SK-N-SH treated with all-trans-retinoic acid at 6 μM for 48 hours (cell line): ENCODE results near the gene RASA3.

Experiments
- ATAC-seq: fragments of 200-7000 bp; cut with Tn5 transposase; 3 replicates; pipeline ENCODE4 v1.9.1; 2020; ENCODE audit warnings: mild to moderate bottlenecking, moderate library complexity
- ARNTL ChIP-seq: fragments of 450-650 bp; formaldehyde crosslinking; IDR thresholded peaks from 2 replicates; pipeline ENCODE4 v1.5.0; 2020; ENCODE audit warnings: low read depth, mild to moderate bottlenecking, moderate library complexity, borderline replicate concordance
- BACH2 ChIP-seq: fragments of 250-450 bp; sonication (Bioruptor Pico); IDR thresholded peaks from 2 replicates; pipeline ENCODE4 v1.9.0; 2021; ENCODE audit warnings: mild to moderate bottlenecking, borderline replicate concordance
- CREB5 ChIP-seq: fragments of 250-450 bp; sonication (Bioruptor Pico); IDR thresholded peaks from 2 replicates; pipeline ENCODE4 v1.5.1; 2020; ENCODE audit warnings: low read depth, mild to moderate bottlenecking, moderate library complexity
- CSDC2 ChIP-seq: fragments of 250-450 bp; sonication (Bioruptor Pico); IDR thresholded peaks from 2 replicates; pipeline ENCODE4 v1.5.0; 2020; ENCODE audit warnings: mild to moderate bottlenecking, moderate library complexity
- CSRNP3 ChIP-seq: fragments of 250-450 bp; sonication (Bioruptor Pico); IDR thresholded peaks from 2 replicates; pipeline ENCODE4 v1.5.1; 2021; ENCODE audit warnings: mild to moderate bottlenecking, moderate library complexity
- ESRRG ChIP-seq: fragments of 250-450 bp; sonication (Bioruptor Pico); IDR thresholded peaks from 2 replicates; pipeline ENCODE4 v1.6.1; 2021; ENCODE audit warnings: mild to moderate bottlenecking
- GLIS3 ChIP-seq: fragments of 250-450 bp; sonication (Bioruptor Pico); IDR thresholded peaks from 2 replicates; pipeline ENCODE4 v1.5.0; 2020; ENCODE audit warnings: mild to moderate bottlenecking, moderate library complexity
- OSR1 ChIP-seq: fragments of 250-450 bp; sonication (Bioruptor Pico); IDR thresholded peaks from 2 replicates; pipeline ENCODE4 v1.8.0; 2022; ENCODE audit warnings: moderate library complexity, mild to moderate bottlenecking, inconsistent platforms
- PPARA ChIP-seq: fragments of 250-450 bp; sonication (Bioruptor Pico); IDR thresholded peaks from 2 replicates; pipeline ENCODE4 v1.5.0; 2020; ENCODE audit warnings: mild to moderate bottlenecking, borderline replicate concordance
- SNAI2 ChIP-seq: fragments of 250-450 bp; sonication (Bioruptor Pico); IDR thresholded peaks from 2 replicates; pipeline ENCODE4 v1.5.0; 2020; ENCODE audit warnings: mild to moderate bottlenecking, moderate library complexity
- TCF4 ChIP-seq: fragments of 250-450 bp; sonication (Bioruptor Pico); IDR thresholded peaks from 2 replicates; pipeline ENCODE4 v1.8.0; 2021; ENCODE audit warnings: mild to moderate bottlenecking, moderate library complexity, borderline replicate concordance
- TOX ChIP-seq: fragments of 250-450 bp; sonication (Bioruptor Pico); IDR thresholded peaks from 2 replicates; pipeline ENCODE4 v1.8.0; 2021; ENCODE audit warnings: mild to moderate bottlenecking, moderate library complexity, borderline replicate concordance
- TSHZ2 ChIP-seq: fragments of 250-450 bp; sonication (Bioruptor Pico); IDR thresholded peaks from 2 replicates; pipeline ENCODE4 v1.5.0; 2020; ENCODE audit warnings: mild to moderate bottlenecking, moderate library complexity
- ZC3H10 ChIP-seq: fragments of 250-450 bp; sonication (Bioruptor Pico); IDR thresholded peaks from 2 replicates; pipeline ENCODE4 v1.5.1; 2021; ENCODE audit warnings: mild to moderate bottlenecking, moderate library complexity
- ZFP3 ChIP-seq: fragments of 250-450 bp; sonication (Bioruptor Pico); IDR thresholded peaks from 2 replicates; pipeline ENCODE4 v1.5.0; 2020; ENCODE audit warnings: mild to moderate bottlenecking, moderate library complexity
- ZFP30 ChIP-seq: fragments of 450-650 bp; formaldehyde crosslinking; IDR thresholded peaks from 2 replicates; pipeline ENCODE4 v1.5.0; 2022; ENCODE audit warnings: mild to moderate bottlenecking, moderate library complexity
- ZNF565 ChIP-seq: fragments of 450-650 bp; formaldehyde crosslinking; conservative IDR thresholded peaks from 2 replicates; pipeline ENCODE4 v1.5.0; 2020; ENCODE audit warnings: low read depth, mild to moderate bottlenecking, moderate library complexity
- ZNF70 ChIP-seq: fragments of 450-650 bp; formaldehyde crosslinking; IDR thresholded peaks from 2 replicates; pipeline ENCODE4 v1.5.0; 2020; ENCODE audit warnings: mild to moderate bottlenecking, moderate library complexity
- ZNF8 ChIP-seq: fragments of 450-650 bp; formaldehyde crosslinking; IDR thresholded peaks from 2 replicates; pipeline ENCODE4 v1.5.0; 2020; ENCODE audit warnings: mild to moderate bottlenecking, moderate library complexity
- TF ChIP-seq, protein P1 (sequence below): fragments of 250-450 bp; sonication (Bioruptor Pico); IDR thresholded peaks from 2 replicates; pipeline ENCODE4 v1.8.0; 2020; ENCODE audit warnings: mild to moderate bottlenecking, moderate library complexity, borderline replicate concordance
- TF ChIP-seq, protein P2 (sequence below): fragments of 250-450 bp; sonication (Bioruptor Pico); IDR thresholded peaks from 2 replicates; pipeline ENCODE4 v1.8.0; 2021; ENCODE audit warnings: low read depth, mild to moderate bottlenecking, moderate library complexity, borderline replicate concordance

Gene RASA3

GRCh38 chr13:114148521-114148855 lies 16.1 kb upstream of the RASA3 start:
- TF ChIP-seq ZNF8 (CRISPR knock-in tag) (no peak), ZFP3 (no peak), PPARA (CRISPR knock-in tag) (no peak), ESRRG (CRISPR knock-in tag) (no peak), TOX (CRISPR knock-in tag) (no peak), SNAI2 (CRISPR knock-in tag) (no peak), BACH2 (CRISPR knock-in tag) (no peak), TSHZ2 (CRISPR knock-in tag) (no peak), TCF4 (CRISPR knock-in tag) (no peak), CSRNP3 (CRISPR knock-in tag) (no peak), ZFP30 (CRISPR knock-in tag) (no peak), ZNF70 (CRISPR knock-in tag) (no peak), ARNTL (no peak), GLIS3 (CRISPR knock-in tag) (no peak), CREB5 (CRISPR knock-in tag) (no peak), CSDC2 (CRISPR knock-in tag) (no peak), ZC3H10 (CRISPR knock-in tag) (no peak)
- TF ChIP-seq, protein P1, sequence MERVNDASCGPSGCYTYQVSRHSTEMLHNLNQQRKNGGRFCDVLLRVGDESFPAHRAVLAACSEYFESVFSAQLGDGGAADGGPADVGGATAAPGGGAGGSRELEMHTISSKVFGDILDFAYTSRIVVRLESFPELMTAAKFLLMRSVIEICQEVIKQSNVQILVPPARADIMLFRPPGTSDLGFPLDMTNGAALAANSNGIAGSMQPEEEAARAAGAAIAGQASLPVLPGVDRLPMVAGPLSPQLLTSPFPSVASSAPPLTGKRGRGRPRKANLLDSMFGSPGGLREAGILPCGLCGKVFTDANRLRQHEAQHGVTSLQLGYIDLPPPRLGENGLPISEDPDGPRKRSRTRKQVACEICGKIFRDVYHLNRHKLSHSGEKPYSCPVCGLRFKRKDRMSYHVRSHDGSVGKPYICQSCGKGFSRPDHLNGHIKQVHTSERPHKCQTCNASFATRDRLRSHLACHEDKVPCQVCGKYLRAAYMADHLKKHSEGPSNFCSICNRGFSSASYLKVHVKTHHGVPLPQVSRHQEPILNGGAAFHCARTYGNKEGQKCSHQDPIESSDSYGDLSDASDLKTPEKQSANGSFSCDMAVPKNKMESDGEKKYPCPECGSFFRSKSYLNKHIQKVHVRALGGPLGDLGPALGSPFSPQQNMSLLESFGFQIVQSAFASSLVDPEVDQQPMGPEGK, result no peak
- TF ChIP-seq, protein P2, sequence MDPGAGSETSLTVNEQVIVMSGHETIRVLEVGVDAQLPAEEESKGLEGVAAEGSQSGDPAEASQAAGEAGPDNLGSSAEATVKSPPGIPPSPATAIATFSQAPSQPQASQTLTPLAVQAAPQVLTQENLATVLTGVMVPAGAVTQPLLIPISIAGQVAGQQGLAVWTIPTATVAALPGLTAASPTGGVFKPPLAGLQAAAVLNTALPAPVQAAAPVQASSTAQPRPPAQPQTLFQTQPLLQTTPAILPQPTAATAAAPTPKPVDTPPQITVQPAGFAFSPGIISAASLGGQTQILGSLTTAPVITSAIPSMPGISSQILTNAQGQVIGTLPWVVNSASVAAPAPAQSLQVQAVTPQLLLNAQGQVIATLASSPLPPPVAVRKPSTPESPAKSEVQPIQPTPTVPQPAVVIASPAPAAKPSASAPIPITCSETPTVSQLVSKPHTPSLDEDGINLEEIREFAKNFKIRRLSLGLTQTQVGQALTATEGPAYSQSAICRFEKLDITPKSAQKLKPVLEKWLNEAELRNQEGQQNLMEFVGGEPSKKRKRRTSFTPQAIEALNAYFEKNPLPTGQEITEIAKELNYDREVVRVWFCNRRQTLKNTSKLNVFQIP, result no peak
- ATAC-seq, result no peak

DNA sequence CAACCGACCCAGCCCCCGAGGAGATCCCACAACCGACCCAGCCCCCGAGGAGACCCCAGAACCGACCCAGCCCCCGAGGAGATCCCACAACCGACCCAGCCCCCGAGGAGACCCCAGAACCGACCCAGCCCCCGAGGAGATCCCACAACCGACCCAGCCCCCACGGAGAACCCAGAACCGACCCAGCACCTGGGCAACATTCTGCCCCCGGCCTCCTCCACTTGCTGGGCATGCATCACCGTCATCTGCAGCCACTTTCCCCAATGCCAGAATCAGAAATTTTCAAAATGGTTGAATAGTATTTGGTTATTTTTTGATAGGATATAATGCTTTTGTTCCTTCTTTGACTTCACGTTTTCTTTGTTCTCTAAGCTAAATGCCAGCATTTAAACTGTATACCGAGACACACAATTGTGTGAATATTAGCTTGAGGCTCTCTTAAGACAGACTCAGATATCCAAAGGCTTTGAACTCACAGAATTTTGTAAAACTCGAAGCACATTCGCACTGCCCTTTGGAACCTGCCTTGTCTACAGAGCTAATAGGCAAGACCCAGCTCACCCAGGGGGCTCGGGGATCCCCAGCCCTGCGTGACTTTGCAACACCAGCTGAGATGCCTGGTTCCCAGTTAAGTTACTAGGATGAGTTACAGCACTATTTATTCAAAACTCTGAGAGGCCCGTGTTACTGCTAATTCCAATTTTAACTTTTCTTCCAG lies 15.5 kb upstream of the RASA3 start:
- TF ChIP-seq ZNF565, result no peak
- TF ChIP-seq TCF4 (CRISPR knock-in tag), result no peak
- no peak for TF ChIP-seq ZFP3
- TF ChIP-seq GLIS3 (CRISPR knock-in tag), result no peak
- no peak for TF ChIP-seq TSHZ2 (CRISPR knock-in tag)
- no peak for TF ChIP-seq OSR1 (CRISPR knock-in tag)
- no peak for ATAC-seq
